Adrenal gland (tissue), 5 donors: ENCODE data around the gene FGD4.

Source experiments
- CTCF ChIP-seq, 6 experiments: fragments of 450-650 bp in 4 of 6; fragments of 200-600 bp in 2 of 6; sonication (generic) in 1 of 6; IDR thresholded peaks; 1 replicate in 5 of 6; 2 replicates in 1 of 6; pipeline versions ENCODE4 v1.5.1 to v1.8.0; 2016 to 2021; ENCODE audit warnings: antibody characterized with exemption in 6 of 6, mild to moderate bottlenecking in 2 of 6, moderate library complexity in 1 of 6
- POLR2A ChIP-seq, 2 donors: fragments of 450-650 bp; IDR thresholded peaks; one replicate each; pipeline ENCODE4 v1.6.1; 2017; ENCODE audit warnings: antibody characterized with exemption in 2 of 2, mild to moderate bottlenecking in 2 of 2, moderate library complexity in 1 of 2
- donor health status: DM: no; HTN: no; CAD: no.

GRCh38 chr12:32360956-32361355 is 38.4 kb upstream of the FGD4 start:
- TF ChIP-seq CTCF (IDR thresholded peaks at IDR 0.05) (no peak), POLR2A (IDR thresholded peaks at IDR 0.05) (no peak)
